ENCODE data around the gene DUSP14. TPM values are rescaled to one million over a fixed set of nuclear protein-coding genes. Genes with fewer than 3 reads are reported as not detected.

Gene DUSP14
- total and polyA plus RNA-seq, 9 of the 15 experiments (the other 6 are each of a cell fraction or from before 2014, with no cell fraction given), result 20.2 to 74.0 (median 31.8) TPM

- TF ChIP-seq CREB5 (CRISPR knock-in tag; IDR thresholded peaks at IDR 0.05), result no peak
Observed at GRCh38 chr17:37485938-37486570, 3.6 kb upstream of the DUSP14 start (continued).

DNA sequence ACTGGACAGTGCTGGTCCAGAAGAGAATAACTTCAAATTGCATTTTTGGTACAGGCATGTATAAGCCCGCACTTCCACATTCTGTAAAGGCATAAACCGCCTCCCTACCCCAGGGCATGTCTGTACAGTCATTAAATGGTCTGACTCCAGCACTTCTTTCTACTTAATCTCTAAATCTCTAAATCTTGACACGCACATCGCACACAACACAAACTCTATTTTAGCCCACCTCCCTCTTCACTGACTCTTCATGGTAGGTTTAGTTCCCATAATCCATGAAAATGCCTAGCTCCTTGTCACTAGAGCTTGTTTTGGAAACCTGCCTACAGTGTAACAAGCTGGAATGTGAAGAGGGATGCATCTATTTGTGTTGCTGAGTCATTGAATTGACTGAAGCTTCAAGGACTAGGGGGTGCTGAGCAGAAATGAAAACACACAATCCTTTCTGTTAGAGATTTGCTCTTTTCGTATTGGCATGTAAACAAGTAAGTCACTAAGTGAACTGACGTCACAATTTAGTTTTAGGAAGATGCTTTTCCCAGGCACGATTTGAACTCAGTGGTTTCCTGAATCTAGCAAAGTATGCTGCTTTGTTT lies 1.6 kb upstream of the DUSP14 start:
- WGBS (ENCODE audit: insufficient coverage, low coverage, missing lambda C conversion rate), result 6% methylated on average over 7 of the region's 7 CpGs
- peak; percentile 42 to 57 (median 48) for DNase-seq (ENCODE audit: extremely low read depth in 1 of 4, low spot score in 3 of 4)
- CTCF ChIA-PET (ENCODE audit: low intra/inter-chr PET ratio), result no interaction called here
- Histone ChIP-seq H3K9me3 (replicated peaks; ENCODE audit: control insufficient read depth, insufficient read depth, low read depth, low read length) (no peaks in the 10 kb centered on the region), H4K20me1 (replicated peaks; ENCODE audit: control insufficient read depth, insufficient read depth, low read length) (no peaks in the 10 kb centered on the region), H3K9ac (ENCODE audit: insufficient read depth in 1 of 2, low read depth in 2 of 2, low read length in 2 of 2) (peak overlapping the region in 1 of 2 experiments; percentile 76; a peak in 2 of 4 replicates), H3K27ac (ENCODE audit: extremely low read depth, low read depth, low read length) (peak overlapping the region; percentile 72; the same call in 1 of the 3 replicates), H2AFZ (ENCODE audit: low read depth, low read length) (peak overlapping the region; percentile 95), H3K4me1 (replicated peaks in 1 of 2; ENCODE audit: control insufficient read depth in 2 of 2, insufficient read depth in 2 of 2, low read length in 2 of 2) (peaks cover 17 to 19% of the 10 kb centered on the region in 2 experiments; a peak in 4 of 5 replicates), H3K9me1 (ENCODE audit: control insufficient read depth, insufficient read depth, low read length) (no peaks in the 10 kb centered on the region), H3K27me3 (ENCODE audit: control insufficient read depth in 2 of 2, insufficient read depth in 2 of 2, low read length in 2 of 2) (no peaks in the 10 kb centered on the region), H3K4me3 (peak overlapping the region; percentile 72), H3K36me3 (ENCODE audit: control insufficient read depth, insufficient read depth, low read length) (no peaks in the 10 kb centered on the region), H3K4me2 (ENCODE audit: insufficient read depth, low read length) (peak overlapping the region; percentile 89), H3K79me2 (ENCODE audit: control insufficient read depth, insufficient read depth, low read length) (peaks cover 31% of the 10 kb centered on the region)
- BruUV-seq (replicated peaks), result no TSS peak
- POLR2A ChIA-PET, result interaction anchor here (0.6 to 1.4 kb wide), 4 partner anchors 10 to 19 kb away, joined by 3 to 6 read pairs (median 3); no protein-coding TSS in a partner anchor
- no peak for ATAC-seq
- no peak for FAIRE-seq
- in situ Hi-C loops (cut with MboI) (no loop called here), intact Hi-C loops (cut with micrococcal nuclease) (loop anchor here (5.0 kb wide), 1 partner anchor 81 kb away; the partner anchor contains the start of genes ACACA and TADA2A)
- TF ChIP-seq KDM5B (IDR thresholded peaks at IDR 0.05; ENCODE audit: insufficient replicate concordance, low read depth, low read length) (no peak), SIN3A (IDR thresholded peaks at IDR 0.05; ENCODE audit: borderline replicate concordance in 2 of 2, control insufficient read depth in 1 of 2, low read depth in 2 of 2, low read length in 2 of 2) (no peak), EHMT2 (IDR thresholded peaks at IDR 0.05) (peak; percentile 68), NFE2 (IDR thresholded peaks at IDR 0.05; ENCODE audit: low read depth) (peak; percentile 96), LEF1 (IDR thresholded peaks at IDR 0.05) (peak; percentile 54), RAD51 (IDR thresholded peaks at IDR 0.05; ENCODE audit: borderline replicate concordance, low read depth) (no peak), ATF7 (IDR thresholded peaks at IDR 0.05) (peak; percentile 63; the same call in 1 of the 2 replicates), DPF2 (IDR thresholded peaks at IDR 0.05) (peak; percentile 71), ZBTB11 (CRISPR knock-in tag; IDR thresholded peaks at IDR 0.05) (no peak), TEAD1 (CRISPR knock-in tag; IDR thresholded peaks at IDR 0.05) (peak in 1 of 2 experiments; percentile 41; a peak in 1 of 4 replicates), HNRNPK (IDR thresholded peaks at IDR 0.05; ENCODE audit: low read depth, low read length, poor library complexity, severe bottlenecking) (no peak), ATF1 (CRISPR knock-in tag; IDR thresholded peaks at IDR 0.05) (no peak), ATF1 (tag; IDR thresholded peaks at IDR 0.05) (peak; percentile 69), TEAD2 (tag; IDR thresholded peaks at IDR 0.05) (peak; percentile 66)
